ENCODE results near the gene UNC5CL.

UNC5CL gene

DNA sequence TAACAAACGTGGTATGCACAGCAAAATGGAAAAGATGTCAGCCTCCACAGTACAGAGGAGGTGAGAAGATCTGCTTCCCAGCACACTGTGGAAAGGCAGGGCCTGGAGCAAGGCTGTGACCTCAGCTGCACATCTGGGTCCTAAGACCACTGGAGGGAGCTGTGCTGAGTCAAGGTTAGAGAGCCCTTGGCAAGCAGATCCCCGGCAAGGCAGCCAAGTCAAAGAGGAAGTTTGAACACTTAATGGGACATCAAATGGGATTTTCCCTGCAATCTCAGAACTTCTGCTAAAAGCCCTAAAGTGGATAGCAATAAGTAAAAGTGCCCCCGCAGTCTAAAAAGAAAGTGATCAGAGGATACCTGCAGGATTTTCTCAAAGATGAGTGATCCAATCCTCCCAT, 39.5 kb downstream of the UNC5CL start:
- DNase-seq, result no peak

DNA sequence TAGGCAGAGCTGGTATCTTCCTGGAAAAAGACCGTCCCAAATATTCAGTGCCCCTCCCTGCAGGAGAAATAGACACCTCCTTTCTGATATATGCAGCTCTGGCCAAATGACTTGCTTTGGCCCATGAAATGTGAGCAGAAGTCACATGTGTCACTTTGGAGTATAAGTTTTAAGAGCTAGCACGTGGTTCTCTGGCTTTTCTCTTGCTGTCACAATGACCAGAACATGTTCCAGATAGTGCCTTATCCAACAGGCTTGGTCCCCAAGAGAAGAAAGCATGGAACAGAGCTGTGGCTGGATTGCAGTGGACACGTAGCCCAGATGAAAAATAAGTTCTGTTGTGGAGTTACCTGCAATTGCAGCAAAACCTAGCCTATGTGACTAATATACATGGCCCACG, 40.4 kb downstream of the UNC5CL start:
- no peak for DNase-seq

DNA sequence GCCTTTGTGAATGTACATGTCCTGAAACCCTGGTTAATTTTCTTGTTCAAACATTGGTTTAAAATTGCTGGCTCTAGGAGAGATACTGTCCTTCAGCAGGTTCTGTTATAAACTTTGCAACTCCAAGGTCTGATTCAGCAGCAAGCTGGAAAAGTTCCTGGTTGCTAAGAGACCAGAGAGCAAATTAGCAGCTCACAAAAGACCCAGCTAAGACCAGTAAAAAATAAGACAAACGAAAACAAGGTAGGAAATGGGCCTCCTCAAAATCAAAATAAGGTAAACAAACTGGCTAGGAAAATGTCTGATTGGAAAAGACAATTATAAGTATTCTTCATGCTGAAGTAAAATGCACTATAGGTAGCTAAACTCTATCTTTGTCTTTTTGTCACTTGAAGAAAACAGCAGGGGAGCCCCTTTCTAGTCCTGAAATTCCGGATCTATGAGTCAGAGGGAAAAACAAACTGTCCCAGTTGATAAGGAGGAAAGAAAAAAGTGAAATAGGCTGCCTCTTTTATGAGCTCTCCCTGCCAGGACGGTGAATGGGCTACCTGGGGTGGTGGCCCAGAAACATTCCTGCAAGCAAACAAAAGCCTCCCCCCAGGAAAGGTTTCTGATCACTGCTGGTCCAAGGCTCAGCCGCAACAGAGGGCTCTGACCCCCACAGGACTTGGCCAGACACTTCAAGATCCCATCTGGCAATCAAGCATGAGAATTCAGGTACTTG, 41.6 kb downstream of the UNC5CL start:
- DNase-seq, result no peak

DNA sequence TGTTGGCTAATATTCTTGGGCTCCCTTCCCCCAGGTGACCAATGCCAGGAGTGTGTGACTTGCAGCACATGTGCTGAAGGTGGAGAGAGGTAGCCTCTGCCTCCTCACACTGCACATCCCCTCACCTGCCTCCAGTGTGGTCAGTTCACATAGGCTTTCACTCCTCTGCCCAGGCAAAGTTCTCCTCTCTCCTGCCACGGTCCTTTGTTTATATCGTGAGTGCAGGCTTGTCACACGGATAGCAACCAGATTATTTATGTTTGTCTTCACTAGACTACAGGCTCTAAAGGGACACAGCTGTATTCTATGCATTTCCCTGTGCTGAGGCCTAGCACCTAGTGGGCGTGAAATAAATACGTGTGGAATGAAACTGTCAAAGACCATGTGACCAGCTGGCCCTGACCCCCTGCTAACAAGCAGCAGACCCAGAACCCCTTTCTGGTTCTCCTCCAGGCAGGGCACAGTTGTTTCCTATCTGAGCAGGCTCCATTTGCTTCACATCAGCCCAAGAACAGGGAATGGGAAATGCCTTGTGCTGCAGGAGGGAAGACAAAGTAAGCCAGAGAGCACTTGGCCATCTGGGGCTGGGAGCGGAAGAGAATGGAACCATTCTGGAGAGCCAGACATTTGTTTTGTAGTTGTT, 42.3 kb downstream of the UNC5CL start:
- no peak for DNase-seq

DNA sequence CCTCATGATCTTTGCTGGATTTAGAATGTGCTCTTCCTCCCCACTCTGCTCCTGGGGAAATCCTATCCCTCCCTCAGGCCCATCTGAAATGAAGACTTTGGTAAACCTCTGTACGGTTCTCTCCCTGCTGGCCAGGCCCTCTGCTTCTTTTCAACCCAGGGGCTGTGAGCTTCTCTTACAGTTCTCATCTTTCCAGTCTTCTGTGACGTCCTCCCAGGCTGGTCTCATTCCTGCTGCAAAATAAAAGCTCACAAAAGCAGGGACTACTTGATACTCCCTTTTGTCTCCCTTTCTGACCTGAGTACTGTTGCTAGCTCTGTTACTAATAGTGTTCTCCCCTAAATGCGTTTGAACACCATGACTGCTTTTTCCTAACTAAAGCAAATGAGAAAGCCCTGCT, 46.3 kb downstream of the UNC5CL start:
- DNase-seq, result no peak

DNA sequence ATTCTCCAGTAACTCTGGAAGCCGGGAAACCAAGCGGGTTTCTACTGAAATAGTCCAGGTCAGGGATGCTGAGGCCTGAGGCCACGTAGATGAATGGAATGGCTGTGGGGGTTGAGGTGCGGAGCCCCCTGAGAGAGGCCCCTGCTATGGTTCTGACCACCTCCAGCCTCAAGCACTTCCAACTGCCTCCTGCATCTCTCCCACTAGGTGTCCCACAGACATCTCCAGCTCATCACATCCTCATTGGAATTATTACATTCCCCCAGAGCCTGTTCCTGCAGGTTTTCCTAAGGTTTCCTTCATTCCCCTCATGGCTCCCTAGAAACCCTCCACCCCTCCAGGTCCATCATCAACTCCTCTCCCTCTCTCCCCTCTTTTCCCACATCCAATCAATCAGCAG, 48.7 kb downstream of the UNC5CL start:
- no peak for DNase-seq

DNA sequence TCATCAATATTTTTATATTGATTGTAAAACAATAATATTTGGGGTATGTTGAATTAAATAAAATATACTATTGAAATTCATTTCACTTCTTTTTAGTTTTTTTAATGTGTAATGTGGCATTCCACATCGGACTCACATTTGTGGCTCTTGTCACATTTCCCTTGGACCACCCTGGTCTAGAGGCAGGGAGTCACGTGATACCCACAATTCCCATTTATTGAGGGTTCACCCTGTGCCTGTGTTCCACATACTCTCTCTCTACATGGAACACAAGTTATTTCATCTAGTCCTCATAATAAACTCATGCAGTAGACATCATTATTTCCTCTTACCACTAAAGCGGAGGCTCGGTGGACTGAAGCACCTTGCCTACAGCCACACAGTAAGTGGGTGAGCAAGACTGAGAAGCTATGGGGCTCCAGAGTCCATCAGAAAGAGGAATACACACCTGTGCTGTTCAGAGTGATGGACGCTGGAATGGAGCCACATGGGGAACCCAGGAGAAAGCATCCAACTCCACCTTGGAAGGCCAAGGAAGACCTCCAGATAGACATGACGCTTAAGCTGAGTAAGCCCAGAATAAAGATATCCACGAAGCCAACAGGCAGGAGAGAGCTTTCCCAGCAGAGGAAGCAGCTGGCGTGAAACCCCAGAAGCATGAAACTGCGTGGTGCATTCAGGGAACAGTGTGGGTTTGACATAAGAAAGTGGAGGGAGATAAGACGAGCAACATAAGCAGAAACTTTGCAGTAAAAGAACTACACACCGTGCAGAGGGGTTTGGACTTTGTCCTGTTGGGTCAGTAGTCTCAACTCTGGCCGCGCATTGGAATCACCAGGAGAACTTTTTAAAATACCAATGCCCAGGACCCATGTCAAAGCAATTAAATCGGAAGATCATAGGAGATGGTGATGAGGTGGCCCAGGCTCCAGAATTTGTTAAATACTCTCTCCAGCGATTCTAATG, 49.5 kb downstream of the UNC5CL start:
- no peak for DNase-seq

DNA sequence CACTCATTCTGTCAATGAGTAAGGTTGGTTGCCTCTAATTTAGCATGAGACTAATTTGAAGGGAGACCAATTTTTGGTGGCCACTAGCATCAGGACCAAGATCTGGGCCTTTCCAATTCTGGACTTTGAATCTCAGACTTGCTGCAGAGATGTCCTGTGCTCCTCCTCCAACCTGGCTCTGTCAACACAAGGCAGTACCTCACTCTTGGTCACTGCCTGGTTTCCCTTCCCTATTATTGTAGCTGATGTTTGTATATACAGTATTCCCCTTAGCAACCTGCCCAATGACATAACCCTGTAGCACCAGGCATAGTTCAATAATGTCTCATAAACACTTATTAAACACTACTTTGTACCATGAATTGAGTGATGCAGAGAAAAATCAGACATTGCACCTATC, 50.4 kb downstream of the UNC5CL start:
- DNase-seq, result no peak

DNA sequence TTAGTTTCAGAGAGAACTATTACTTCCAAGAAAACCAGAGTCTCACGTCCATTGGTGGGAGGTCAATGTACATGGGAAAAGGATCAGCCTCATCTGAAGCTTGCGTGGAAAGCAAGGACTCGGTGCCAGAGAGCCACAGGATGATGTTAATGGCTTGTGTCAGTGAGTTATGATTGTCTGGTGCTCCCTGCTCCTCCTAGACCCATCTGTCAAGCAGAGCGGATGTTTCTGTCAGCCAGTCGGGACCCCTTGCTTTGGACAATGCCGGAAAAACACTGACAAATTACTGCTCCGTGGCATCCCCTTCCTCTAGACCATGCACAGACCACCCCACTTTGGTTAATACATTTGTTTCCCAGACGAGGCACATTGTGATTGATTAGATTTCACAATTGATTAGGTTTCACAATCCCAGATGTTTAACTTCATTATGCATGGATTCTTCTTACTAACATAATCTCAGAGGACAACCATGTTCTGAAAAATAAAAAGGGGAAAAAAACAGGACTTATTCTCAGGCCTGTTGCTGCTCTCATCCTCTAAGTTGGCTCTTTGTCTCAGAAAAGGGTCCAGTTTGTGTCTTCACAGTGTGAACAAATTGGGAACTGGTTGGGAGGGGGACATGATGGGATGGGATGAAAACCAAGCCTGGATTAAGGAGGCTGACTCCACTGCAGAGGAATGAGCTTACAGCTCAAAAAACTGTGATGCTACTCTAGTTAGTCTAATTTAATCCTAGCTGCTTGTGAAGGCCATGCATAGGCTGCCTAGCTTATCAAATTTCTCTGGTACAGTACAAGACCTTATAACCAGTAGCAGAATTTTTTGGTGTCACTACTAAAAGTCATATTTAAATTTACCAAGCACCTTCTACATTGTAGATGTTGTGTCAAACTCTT, 51.9 kb downstream of the UNC5CL start:
- no peak for DNase-seq

DNA sequence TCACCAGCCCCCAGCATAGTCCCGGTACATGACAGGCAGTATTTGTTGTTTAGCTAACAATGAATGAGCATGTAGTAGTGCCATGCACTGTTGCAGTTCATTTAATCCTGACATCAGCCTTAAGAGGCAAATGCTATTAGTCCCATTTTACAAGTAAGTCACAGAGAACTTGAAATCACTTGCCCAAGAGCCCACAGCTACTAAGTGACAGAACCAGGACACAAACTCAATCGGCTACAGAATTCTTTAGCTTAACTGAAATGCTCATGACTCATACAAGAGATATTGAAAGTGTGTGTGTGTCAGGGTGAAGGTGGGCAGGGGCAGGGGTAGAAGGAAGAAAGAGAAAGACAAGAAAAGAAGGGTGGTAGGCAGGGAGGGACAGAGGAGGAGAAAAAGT, 52.7 kb downstream of the UNC5CL start:
- DNase-seq, result no peak

DNA sequence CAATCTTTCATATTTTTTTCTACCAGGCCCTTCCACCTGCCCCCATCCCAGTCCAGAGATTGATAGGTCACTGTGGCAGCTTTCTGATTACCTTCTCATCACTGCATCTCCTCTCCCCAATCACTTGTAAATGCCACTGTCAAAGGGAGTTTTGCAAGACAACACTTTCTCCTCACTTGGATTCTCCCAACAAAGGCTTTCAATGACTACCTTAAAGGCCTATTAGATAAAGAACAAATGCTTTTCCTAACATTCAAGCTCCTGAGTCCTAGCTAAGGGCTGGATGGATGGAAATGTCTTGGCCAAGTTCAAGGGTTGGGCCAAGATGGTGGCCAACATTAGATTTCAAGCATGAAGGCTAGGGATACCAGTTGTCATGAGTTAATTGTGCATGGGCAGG, 55.3 kb downstream of the UNC5CL start:
- no peak for DNase-seq

DNA sequence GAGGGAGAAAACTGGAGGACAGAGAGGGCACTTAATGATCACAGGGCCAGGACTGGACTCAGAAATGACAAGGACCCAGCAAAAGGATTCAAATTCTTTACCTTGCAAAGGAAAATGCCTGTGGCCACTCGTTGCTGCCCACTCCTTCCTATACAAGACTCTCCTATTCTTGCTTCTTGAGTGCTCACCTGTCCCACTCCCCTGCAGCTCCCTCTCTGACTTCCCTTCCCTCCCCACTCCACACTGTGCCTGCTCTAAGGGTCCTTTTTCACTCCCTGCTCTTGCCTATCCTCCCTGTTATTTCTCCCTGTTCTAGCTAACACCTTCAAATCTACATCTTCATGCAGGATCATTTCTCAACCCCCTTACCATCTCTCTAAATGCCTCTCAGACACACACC, 56.1 kb downstream of the UNC5CL start:
- DNase-seq, result no peak

DNA sequence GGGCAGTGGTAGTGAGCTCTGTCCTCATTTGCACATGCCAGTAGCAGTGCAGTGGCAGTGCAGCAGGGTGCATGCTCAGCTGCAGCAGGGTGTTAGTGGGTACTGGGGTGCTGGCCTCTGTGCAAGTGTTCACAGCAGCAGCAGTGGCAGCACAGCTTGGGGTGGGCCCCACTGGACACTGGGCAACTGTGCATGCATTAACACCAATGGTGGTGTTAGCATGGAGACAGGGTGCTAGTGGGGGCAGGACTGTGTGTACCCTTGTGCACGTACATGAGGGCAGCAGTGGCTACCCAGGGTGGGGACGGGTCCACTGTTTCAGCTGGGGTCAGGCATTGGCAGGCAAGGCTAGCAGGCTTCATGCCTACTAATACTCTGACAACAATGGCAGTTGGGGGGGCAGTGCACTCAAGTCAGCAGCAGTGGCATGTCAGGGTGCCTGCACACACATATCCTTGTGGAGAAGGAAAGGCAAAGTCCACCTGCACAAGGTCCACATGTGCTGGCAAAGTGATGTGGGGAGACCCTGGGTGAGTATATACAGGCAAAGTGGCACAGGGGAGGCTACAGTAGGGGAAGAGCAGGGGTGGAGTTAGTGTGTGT, 60.2 kb downstream of the UNC5CL start:
- no peak for DNase-seq

DNA sequence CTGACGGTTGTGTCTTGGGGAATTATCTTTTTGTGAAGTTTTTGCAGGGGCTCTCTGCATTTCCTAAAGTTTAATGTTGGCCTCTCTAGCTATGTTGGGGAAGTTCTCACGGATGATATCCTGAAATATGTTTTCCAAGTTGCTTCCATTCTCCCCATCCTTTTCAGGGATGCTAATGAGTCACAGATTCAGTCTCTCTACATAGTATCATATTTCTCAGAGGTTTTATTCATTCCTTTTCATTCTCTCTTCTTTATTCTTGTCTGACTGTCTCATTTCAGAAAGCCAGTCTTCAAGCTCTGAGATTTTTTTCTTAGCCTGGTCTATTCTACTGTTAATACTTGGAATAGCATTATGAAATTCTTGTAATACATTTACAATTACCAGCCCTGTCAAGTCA, 61.3 kb downstream of the UNC5CL start:
- no peak for DNase-seq

DNA sequence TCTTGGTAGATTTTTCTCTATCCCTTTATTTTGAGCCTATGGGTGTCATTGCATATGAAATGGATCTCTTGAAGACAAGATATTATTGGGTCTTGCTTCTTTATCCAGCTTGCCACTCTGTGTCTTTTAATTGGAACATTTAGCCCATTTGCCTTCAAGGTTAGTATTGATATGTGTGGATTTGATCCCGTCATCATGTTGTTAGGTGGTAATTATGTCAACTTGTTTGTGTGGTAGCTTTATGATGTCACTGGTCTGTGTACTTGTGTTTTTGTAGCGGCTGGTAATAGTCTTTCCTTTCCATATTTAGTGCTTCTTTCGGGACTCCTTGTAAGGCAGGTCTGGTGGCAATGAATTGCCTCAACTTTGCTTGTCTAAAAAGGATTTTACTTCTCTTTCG, 61.9 kb downstream of the UNC5CL start:
- DNase-seq, result no peak

All from activated CD4-positive, alpha-beta T cell treated with anti-CD3 and anti-CD28 coated beads for 4 hours (primary cell).